ENCODE measurements around the gene CFAP221. TPM values are rescaled to one million over a fixed set of nuclear protein-coding genes. Genes with fewer than 3 reads are reported as not detected.

CFAP221 gene
- total RNA-seq, 1 experiment from 2014 or later: not detected

GRCh38 chr2:119704670-119705120, 160.4 kb downstream of the CFAP221 start:
- no peak overlapping the region for H3K4me3 Mint-ChIP-seq (ENCODE audit: unreplicated experiment)
- DNase-seq (ENCODE audit: unreplicated experiment): no peak
- ChIA-PET POLR2A (interaction anchor here (1.5 kb wide), 1 partner anchor 56 kb away, joined by 3 read pairs; no protein-coding TSS in a partner anchor), CTCF (interaction anchor here (0.5 to 3.5 kb wide), 14 partner anchors 11 to 1161 kb away, joined by 3 to 27 read pairs (median 3); no protein-coding TSS in a partner anchor)
- H3K9me3 Mint-ChIP-seq (ENCODE audit: unreplicated experiment): no peaks in the 10 kb centered on the region
- H3K27ac Mint-ChIP-seq (ENCODE audit: low read depth, unreplicated experiment): no peak overlapping the region
- H3K27me3 Mint-ChIP-seq (ENCODE audit: insufficient read depth, unreplicated experiment): no peaks in the 10 kb centered on the region
- intact Hi-C loops (cut with micrococcal nuclease): no loop called here
- no TSS peak for BruUV-seq (replicated peaks)
- H3K36me3 Mint-ChIP-seq (ENCODE audit: insufficient read depth, unreplicated experiment): no peaks in the 10 kb centered on the region
- no peaks in the 10 kb centered on the region for H3K4me1 Mint-ChIP-seq (ENCODE audit: insufficient read depth, unreplicated experiment)
- no peak for TF ChIP-seq CTCF (IDR thresholded peaks at IDR 0.05; ENCODE audit: unreplicated experiment)

GRCh38 chr2:119706221-119706620, 162.0 kb downstream of the CFAP221 start:
- no peak for TF ChIP-seq CTCF (IDR thresholded peaks at IDR 0.05; ENCODE audit: unreplicated experiment)
- H3K4me3 Mint-ChIP-seq (ENCODE audit: unreplicated experiment): no peak overlapping the region
- BruUV-seq (replicated peaks): no TSS peak
- no peaks in the 10 kb centered on the region for H3K4me1 Mint-ChIP-seq (ENCODE audit: insufficient read depth, unreplicated experiment)
- intact Hi-C loops (cut with micrococcal nuclease): no loop called here
- no peak for DNase-seq (ENCODE audit: unreplicated experiment)
- no peaks in the 10 kb centered on the region for H3K9me3 Mint-ChIP-seq (ENCODE audit: unreplicated experiment)
- H3K27me3 Mint-ChIP-seq (ENCODE audit: insufficient read depth, unreplicated experiment): no peaks in the 10 kb centered on the region
- no peak overlapping the region for H3K27ac Mint-ChIP-seq (ENCODE audit: low read depth, unreplicated experiment)
- POLR2A ChIA-PET: no interaction called here
- CTCF ChIA-PET: interaction anchor here (2.3 kb wide), 1 partner anchor 469 kb away, joined by 7 read pairs; no protein-coding TSS in a partner anchor
- H3K36me3 Mint-ChIP-seq (ENCODE audit: insufficient read depth, unreplicated experiment): peaks cover 6% of the 10 kb centered on the region

Other genes with a start within 250 kb of the CFAP221 start
- 9.7 and 9.8 TPM in 2 replicates for gene C2orf76, start 177.6 kb upstream of the CFAP221 start, total RNA-seq (2022)
- gene DBI, start 177.5 kb upstream of the CFAP221 start, total RNA-seq (2022): 76.8 and 104 TPM in 2 replicates
- 0.17 TPM in 1 of 2 replicates, not detected in the other for gene TMEM37, start 112.6 kb upstream of the CFAP221 start, total RNA-seq (2022)
- gene SCTR, start 20.0 kb upstream of the CFAP221 start, total RNA-seq (2022): not detected in 2 replicates
- gene TMEM177, start 134.8 kb downstream of the CFAP221 start, total RNA-seq (2022): 13.3 and 16.8 TPM in 2 replicates
- 21.1 and 27.2 TPM in 2 replicates for gene PTPN4, start 215.5 kb downstream of the CFAP221 start, total RNA-seq (2022)